GM12878 (cell line): Measurements from ENCODE around the gene NPM3. TPM values are rescaled to one million over a fixed set of nuclear protein-coding genes. Genes with fewer than 3 reads are reported as not detected.

Source experiments
- ATAC-seq: fragments of 200-7000 bp; cut with Tn5 transposase; 3 replicates; pipeline ENCODE4 v1.9.1; 2020; ENCODE audit warnings: mild to moderate bottlenecking, moderate library complexity
- BruUV-seq: library from RNA; stranded (reverse); fragments of 400-500 nt; replicated peaks from 2 replicates; lab custom pipeline; 2021; lab: Mats Ljungman, UMichigan
- CTCF ChIA-PET: fragments of 300-600 bp; sonication (Branson Sonifier 250); formaldehyde crosslinking; extraction: SDS; loops from one replicate; lab custom pipeline; 2021; ENCODE audit warnings: inconsistent platforms; lab: Yijun Ruan, JAX
- POLR2A ChIA-PET: fragments of 350-600 bp; formaldehyde crosslinking; extraction: SDS; loops from one replicate; lab custom pipeline; 2021; ENCODE audit warnings: inconsistent platforms; lab: Charles Lee
- RAD21 ChIA-PET: fragments of 300-600 bp; sonication (Branson Sonifier 250); formaldehyde crosslinking; loops from one replicate; lab custom pipeline; 2023; ENCODE audit warnings: antibody characterized with exemption; ENCODE audit not compliant: unreplicated experiment; lab: Charles Lee
- SMC1A ChIA-PET: fragments of 300-600 bp; sonication (Branson Sonifier 250); formaldehyde crosslinking; loops from one replicate; lab custom pipeline; 2023; ENCODE audit not compliant: unreplicated experiment, uncharacterized antibody; lab: Charles Lee
- DNase-seq: peaks from one replicate; pipeline ENCODE4 v3.0.0-alpha.2; 2011; ENCODE audit warnings: low read depth, low spot score
- FAIRE-seq: peaks from 3 replicates; lab custom pipeline; 2011; peaks lifted over from hg19 to GRCh38; lab: Jason Lieb, UNC
- H2AFZ ChIP-seq: 2 replicates; pipeline ENCODE4 v1.6.0; 2011; ENCODE audit warnings: low read depth, low read length, control low read depth; ENCODE audit not compliant: control insufficient read depth
- H3K27ac ChIP-seq: 2 replicates; pipeline ENCODE4 v1.5.1; 2011; ENCODE audit warnings: control low read depth; ENCODE audit not compliant: control insufficient read depth, insufficient read depth
- H3K27me3 ChIP-seq, 2 experiments: replicated peaks in 1 of 2; 2 replicates each; pipeline versions ENCODE4 v1.6.0 to v1.6.1; 2011; ENCODE audit warnings: low read length in 1 of 2; ENCODE audit not compliant: control insufficient read depth in 2 of 2, insufficient read depth in 2 of 2
- H3K36me3 ChIP-seq, 2 experiments: 2 replicates each; pipeline ENCODE4 v1.5.1; 2011; ENCODE audit warnings: low read length in 1 of 2; ENCODE audit not compliant: control insufficient read depth in 2 of 2, insufficient read depth in 2 of 2
- H3K4me1 ChIP-seq: 2 replicates; pipeline ENCODE4 v1.6.1; 2011; ENCODE audit warnings: mild to moderate bottlenecking, low read length, moderate library complexity, mixed read lengths; ENCODE audit not compliant: control insufficient read depth, insufficient read depth
- H3K4me2 ChIP-seq: 2 replicates; pipeline ENCODE4 v1.6.0; 2011; ENCODE audit warnings: control low read depth; ENCODE audit not compliant: control insufficient read depth, insufficient read depth
- H3K4me3 ChIP-seq: fragments of 200-600 bp; sonication (generic); 2 replicates; pipeline ENCODE4 v1.5.1; 2016
- H3K79me2 ChIP-seq: 2 replicates; pipeline ENCODE4 v1.6.0; 2011; ENCODE audit warnings: low read length; ENCODE audit not compliant: control insufficient read depth, insufficient read depth
- H3K9ac ChIP-seq: 2 replicates; pipeline ENCODE4 v1.8.0; 2011; ENCODE audit warnings: low read length, control low read depth, mixed read lengths; ENCODE audit not compliant: control insufficient read depth, insufficient read depth
- H3K9me3 ChIP-seq: replicated peaks from 3 replicates; pipeline ENCODE4 v1.5.1; 2011; ENCODE audit warnings: mild to moderate bottlenecking, low read length; ENCODE audit not compliant: control insufficient read depth, insufficient read depth
- H4K20me1 ChIP-seq: 2 replicates; pipeline ENCODE4 v1.6.0; 2011; ENCODE audit not compliant: control insufficient read depth, insufficient read depth
- BACH1 ChIP-seq: fragments of 450-650 bp; IDR thresholded peaks from 2 replicates; pipeline ENCODE4 v1.6.1; 2017; ENCODE audit warnings: mild to moderate bottlenecking, borderline replicate concordance
- CHD2 ChIP-seq: IDR thresholded peaks from 2 replicates; pipeline ENCODE4 v1.6.1; 2011; ENCODE audit warnings: low read depth, low read length, improper control_type of control experiment, borderline replicate concordance
- CHD4 ChIP-seq: fragments of 200-600 bp; sonication (generic); IDR thresholded peaks from 2 replicates; pipeline ENCODE4 v1.6.1; 2016; ENCODE audit warnings: mild to moderate bottlenecking
- EED ChIP-seq: sonication (generic); IDR thresholded peaks from 2 replicates; pipeline ENCODE4 v1.6.1; 2016; ENCODE audit warnings: antibody characterized with exemption, low read depth
- HDAC2 ChIP-seq: fragments of 200-600 bp; sonication (generic); IDR thresholded peaks from 2 replicates; pipeline ENCODE4 v1.6.1; 2017
- IKZF2 ChIP-seq, 2 experiments: fragments of 450-650 bp; IDR thresholded peaks; 2 replicates each; pipeline ENCODE4 v1.6.1; 2017; ENCODE audit warnings: mild to moderate bottlenecking in 2 of 2, moderate library complexity in 2 of 2
- KDM1A ChIP-seq: fragments of 200-600 bp; sonication (generic); IDR thresholded peaks from 2 replicates; pipeline ENCODE4 v1.6.1; 2016; ENCODE audit warnings: borderline replicate concordance
- KLF5 ChIP-seq: fragments of 450-650 bp; IDR thresholded peaks from 2 replicates; pipeline ENCODE4 v1.6.1; 2014; ENCODE audit warnings: mild to moderate bottlenecking; ENCODE audit not compliant: partially characterized antibody
- NBN ChIP-seq: fragments of 450-650 bp; IDR thresholded peaks from 2 replicates; pipeline ENCODE4 v1.6.1; 2016
- NFYA ChIP-seq: IDR thresholded peaks from 2 replicates; pipeline ENCODE4 v1.6.1; 2011; ENCODE audit warnings: low read depth, mild to moderate bottlenecking, low read length, improper control_type of control experiment, borderline replicate concordance
- NFYB ChIP-seq: IDR thresholded peaks from 2 replicates; pipeline ENCODE4 v1.6.1; 2011; ENCODE audit warnings: low read depth, mild to moderate bottlenecking, low read length, improper control_type of control experiment, moderate library complexity; ENCODE audit not compliant: insufficient read depth
- POLR2AphosphoS2 ChIP-seq: IDR thresholded peaks from 2 replicates; pipeline ENCODE4 v1.6.1; 2011; ENCODE audit warnings: low read depth, mild to moderate bottlenecking, low read length, improper control_type of control experiment, moderate library complexity
- SIN3A ChIP-seq: IDR thresholded peaks from 2 replicates; pipeline ENCODE4 v1.6.1; 2012; ENCODE audit warnings: low read depth, low read length, improper control_type of control experiment
- SMARCA5 ChIP-seq: fragments of 450-650 bp; IDR thresholded peaks from 2 replicates; pipeline ENCODE4 v1.6.1; 2017; ENCODE audit warnings: mild to moderate bottlenecking
- SREBF2 ChIP-seq: IDR thresholded peaks from 2 replicates; pipeline ENCODE4 v1.6.1; 2012; ENCODE audit warnings: mild to moderate bottlenecking, low read length
- STAT3 ChIP-seq: IDR thresholded peaks from 2 replicates; pipeline ENCODE4 v1.6.1; 2011; ENCODE audit warnings: low read depth, low read length, improper control_type of control experiment
- ZBTB40 ChIP-seq: fragments of 450-650 bp; IDR thresholded peaks from 2 replicates; pipeline ENCODE4 v1.6.1; 2016; ENCODE audit warnings: mild to moderate bottlenecking, moderate library complexity, borderline replicate concordance
- ZNF217 ChIP-seq: fragments of 450-650 bp; IDR thresholded peaks from 2 replicates; pipeline ENCODE4 v1.6.1; 2017; ENCODE audit warnings: antibody characterized with exemption, mild to moderate bottlenecking
- ZSCAN29 ChIP-seq: fragments of 450-650 bp; IDR thresholded peaks from 2 replicates; pipeline ENCODE4 v1.6.1; 2017; ENCODE audit warnings: mild to moderate bottlenecking, moderate library complexity
- WGBS: methylation state at CpG from one replicate; pipeline ENCODE4 v1.1.6; 2016; ENCODE audit warnings: low lambda C conversion rate; ENCODE audit not compliant: insufficient replicate concordance, insufficient coverage; ENCODE audit errors: missing lambda C conversion rate; 5-methylcytosine and 5-hydroxymethylcytosine counted together
- in situ Hi-C: fragments of 300-500 bp; cut with MboI; formaldehyde crosslinking; loops from 9 replicates; pipeline ENCODE4 v1.14.3; 2018; ENCODE audit warnings: mixed read lengths
- intact Hi-C: fragments of 100-400 bp; cut with micrococcal nuclease; formaldehyde crosslinking; loops from one replicate; pipeline ENCODE4 v1.14.2; 2022; ENCODE audit not compliant: unreplicated experiment
- polyA plus RNA-seq, 11 experiments: library from polyadenylated mRNA; depleted of rRNA in 4 of 11; unstranded in 6 of 11; stranded (reverse) in 5 of 11; fragments of >200 nt; fragmentation: Nextera tagmentation in 4 of 11; fragmentation: Illumina TruSeq in 1 of 11; extraction: Ambion mirVana in 4 of 11; extraction: Trizol in 1 of 11; gene quantifications; 1 replicate in 1 of 11; 2 replicates in 10 of 11; pipeline versions ENCODE4 v1.2.1 to v1.2.3, GENCODE V29; 2011 to 2016; ENCODE audit warnings: inconsistent platforms in 2 of 11, missing spikeins in 2 of 11, low read depth in 1 of 11
- total RNA-seq, 4 experiments: library from RNA; depleted of rRNA in 3 of 4; stranded (reverse); fragments of >200 nt in 3 of 4; fragmentation: Illumina TruSeq in 1 of 4; extraction: Trizol in 1 of 4; gene quantifications; 2 replicates each; pipeline versions ENCODE4 v1.2.1 to v1.2.3, GENCODE V29; 2013 to 2021
- TF ChIP-seq, protein P1 (sequence below): fragments of 450-650 bp; IDR thresholded peaks from 2 replicates; pipeline ENCODE4 v1.6.1; 2017; ENCODE audit warnings: borderline replicate concordance

Gene NPM3
- total and polyA plus RNA-seq, 10 of the 15 experiments (the other 5 are each of a cell fraction or from before 2014, with no cell fraction given): 13.0 to 171 (median 93.3) TPM

GRCh38 chr10:101818119-101818871 lies 35.0 kb upstream of the NPM3 start, which contains the start of gene OGA:
TSS of gene OGA (minus strand) at chr10:101818444. CDS start at chr10:101818022, 422 bp downstream.
- Histone ChIP-seq H3K4me1 (peaks cover 11% of the 10 kb centered on the region; the same call in 1 of the 2 replicates), H3K4me3 (peak within 1 kb of the TSS; percentile 81), H3K4me2 (peak within 1 kb of the TSS; percentile 95), H3K27ac (peak within 1 kb of the TSS; percentile 95), H4K20me1 (peaks cover 16% of the 10 kb centered on the region; the same call in 1 of the 2 replicates), H3K9ac (peak within 1 kb of the TSS; percentile 96), H3K36me3 (peaks cover 0 to 8% of the 10 kb centered on the region in 2 experiments; a peak in 1 of 4 replicates), H3K27me3 (no peaks in the 10 kb centered on the region), H3K9me3 (no peaks in the 10 kb centered on the region), H3K79me2 (peaks cover 63% of the 10 kb centered on the region), H2AFZ (peak within 1 kb of the TSS; percentile 81)
- intact Hi-C loops: loop anchor here (1.0 kb wide), 1 partner anchor 12 kb away; no protein-coding TSS in a partner anchor
- in situ Hi-C loops: no loop called here
- ATAC-seq (peak; percentile 91), FAIRE-seq (peak; percentile 93), DNase-seq (peak; percentile 100)
- WGBS: under 1% methylated on average over 31 of the region's 47 CpGs
- SMC1A ChIA-PET: interaction anchor here (0.7 to 2.4 kb wide), 16 partner anchors 9 to 351 kb away, joined by 3 to 13 read pairs (median 4); partner anchors contain the start of genes ARMH3 and NPM3
- TSS peak; percentile 60 for BruUV-seq
- RAD21 ChIA-PET: interaction anchor here (0.7 to 3.0 kb wide), 11 partner anchors 11 to 192 kb away, joined by 3 to 19 read pairs (median 4); partner anchors contain the start of gene KCNIP2
- CTCF ChIA-PET: interaction anchor here (0.6 to 4.0 kb wide), 10 partner anchors 15 to 255 kb away, joined by 3 to 31 read pairs (median 4); no protein-coding TSS in a partner anchor
- POLR2A ChIA-PET: interaction anchor here (0.5 to 2.6 kb wide), 22 partner anchors 10 to 869 kb away, joined by 3 to 33 read pairs (median 4); partner anchors contain the start of genes ARMH3, KCNIP2, NFKB2 and NOLC1
- peak; percentile 93 for TF ChIP-seq BACH1
- peak; percentile 99 for TF ChIP-seq KLF5
- no peak; the same call in 1 of the 2 replicates for TF ChIP-seq STAT3
- no peak for TF ChIP-seq ZNF217
- peak; percentile 98 for TF ChIP-seq NBN
- TF ChIP-seq CHD2: peak; percentile 72; the same call in 1 of the 2 replicates
- no peak for TF ChIP-seq KDM1A
- TF ChIP-seq SMARCA5: no peak
- TF ChIP-seq IKZF2 (IDR thresholded peaks at IDR 0.05): no peak; a peak in 1 of 4 replicates
- TF ChIP-seq POLR2AphosphoS2: peak; percentile 81
- TF ChIP-seq NFYA: no peak
- no peak; the same call in 1 of the 2 replicates for TF ChIP-seq SREBF2
- no peak; the same call in 1 of the 2 replicates for TF ChIP-seq ZBTB40
- no peak for TF ChIP-seq EED
- no peak for TF ChIP-seq ZSCAN29
- peak; percentile 64 for TF ChIP-seq SIN3A
- no peak for TF ChIP-seq CHD4
- peak; percentile 65; the same call in 1 of the 2 replicates for TF ChIP-seq NFYB
- TF ChIP-seq HDAC2: no peak
- TF ChIP-seq, protein P1, sequence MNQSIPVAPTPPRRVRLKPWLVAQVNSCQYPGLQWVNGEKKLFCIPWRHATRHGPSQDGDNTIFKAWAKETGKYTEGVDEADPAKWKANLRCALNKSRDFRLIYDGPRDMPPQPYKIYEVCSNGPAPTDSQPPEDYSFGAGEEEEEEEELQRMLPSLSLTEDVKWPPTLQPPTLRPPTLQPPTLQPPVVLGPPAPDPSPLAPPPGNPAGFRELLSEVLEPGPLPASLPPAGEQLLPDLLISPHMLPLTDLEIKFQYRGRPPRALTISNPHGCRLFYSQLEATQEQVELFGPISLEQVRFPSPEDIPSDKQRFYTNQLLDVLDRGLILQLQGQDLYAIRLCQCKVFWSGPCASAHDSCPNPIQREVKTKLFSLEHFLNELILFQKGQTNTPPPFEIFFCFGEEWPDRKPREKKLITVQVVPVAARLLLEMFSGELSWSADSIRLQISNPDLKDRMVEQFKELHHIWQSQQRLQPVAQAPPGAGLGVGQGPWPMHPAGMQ: no peak
